ENCODE results near the gene TNFSF18.

GRCh38 chr1:173052681-173053196 is 2.0 kb upstream of the TNFSF18 start:
- TF ChIP-seq CTCF (IDR thresholded peaks at IDR 0.05) (no peak), HDAC2 (IDR thresholded peaks at IDR 0.05) (no peak), HEYL (CRISPR knock-in tag; IDR thresholded peaks at IDR 0.05) (no peak), REST (IDR thresholded peaks at IDR 0.05) (no peak), USF2 (IDR thresholded peaks at IDR 0.05) (no peak), RCOR1 (IDR thresholded peaks at IDR 0.05; ENCODE audit: low read depth, low read length) (no peak), EP300 (IDR thresholded peaks at IDR 0.05) (no peak)

All from A549 (cell line).